Fibroblast of the conjunctiva (primary cell): ENCODE results near the gene CREB3L2.
"Not testable (repeated sequence)": the region's sequence is repeated elsewhere in the genome, so short reads cannot be mapped to it uniquely, and the experiment has no call there.

Experiments
- DNase-seq: peaks from one replicate; pipeline ENCODE4 v3.0.0-alpha.2; 2010; ENCODE audit warnings: low read depth

CREB3L2 gene

GRCh38 chr7:137968890-137969289 is 33.0 kb downstream of the CREB3L2 start:
- DNase-seq = no peak

- DNase-seq = not testable (repeated sequence)
Observed at GRCh38 chr7:137968339-137968738, 33.5 kb downstream of the CREB3L2 start.

DNA sequence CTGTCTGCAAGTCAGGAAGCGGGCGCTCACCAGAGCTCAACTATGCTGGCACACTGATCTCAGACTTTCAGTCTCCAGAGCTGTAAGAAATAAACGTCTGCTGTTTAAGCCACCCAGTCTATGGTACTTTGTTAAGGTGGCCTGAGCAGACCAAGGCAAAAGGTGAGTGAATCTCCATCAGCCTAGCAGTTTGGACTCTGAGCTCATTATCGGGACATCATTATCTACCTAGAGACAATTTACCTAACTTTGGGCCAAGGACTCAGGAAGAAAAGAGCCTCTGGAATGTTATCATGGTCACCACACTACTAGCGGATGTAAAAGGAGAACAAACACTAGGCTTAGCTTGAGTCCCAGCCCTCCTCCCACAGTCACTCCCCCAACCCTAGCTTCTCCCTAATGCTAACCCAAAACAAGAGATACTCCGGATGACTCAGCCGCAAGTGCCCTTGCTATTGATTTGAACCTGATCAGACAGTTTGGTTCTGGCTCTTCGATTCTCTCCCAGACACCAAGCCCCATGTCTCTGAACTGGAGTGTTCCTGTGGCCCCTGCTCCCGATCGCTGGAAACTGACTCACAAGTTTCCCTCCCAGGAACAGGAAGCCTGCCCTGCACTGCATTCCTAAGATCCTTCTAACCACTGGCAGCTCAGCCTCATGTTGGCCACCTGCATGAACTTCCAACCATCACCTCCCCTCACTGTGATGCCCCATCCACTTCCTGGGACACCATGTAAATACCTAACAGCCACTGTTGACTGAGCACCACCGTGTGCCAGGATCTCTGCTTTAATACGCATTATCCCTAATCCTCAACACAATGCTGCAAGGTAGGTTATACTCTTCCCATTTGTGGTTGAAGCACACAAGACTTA is 34.5 kb downstream of the CREB3L2 start:
- no peak for DNase-seq

DNA sequence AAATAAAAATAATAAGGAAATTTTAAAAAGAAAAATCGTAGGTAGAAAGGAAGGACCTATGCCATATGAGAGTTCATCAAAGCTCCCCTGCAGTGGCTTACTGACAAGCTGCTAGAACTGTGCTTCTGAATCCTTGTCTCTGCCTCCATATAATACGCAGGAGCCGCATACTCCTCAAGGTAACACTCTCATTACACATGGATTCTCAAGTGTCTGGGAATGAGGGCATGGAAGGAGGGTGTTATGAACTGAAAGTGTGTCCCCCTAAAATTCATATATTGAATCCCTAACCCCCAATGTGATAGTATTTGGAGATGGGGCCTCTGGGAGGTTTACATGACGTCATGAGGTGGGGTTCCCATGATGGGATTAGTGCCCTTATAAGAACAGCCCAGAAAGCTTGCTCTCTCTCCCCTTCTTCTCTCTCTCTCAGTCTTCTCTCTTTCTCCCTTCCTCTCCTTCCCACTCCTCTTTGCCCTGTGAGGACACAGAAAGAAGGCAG is 35.2 kb downstream of the CREB3L2 start:
- no peak for DNase-seq

DNA sequence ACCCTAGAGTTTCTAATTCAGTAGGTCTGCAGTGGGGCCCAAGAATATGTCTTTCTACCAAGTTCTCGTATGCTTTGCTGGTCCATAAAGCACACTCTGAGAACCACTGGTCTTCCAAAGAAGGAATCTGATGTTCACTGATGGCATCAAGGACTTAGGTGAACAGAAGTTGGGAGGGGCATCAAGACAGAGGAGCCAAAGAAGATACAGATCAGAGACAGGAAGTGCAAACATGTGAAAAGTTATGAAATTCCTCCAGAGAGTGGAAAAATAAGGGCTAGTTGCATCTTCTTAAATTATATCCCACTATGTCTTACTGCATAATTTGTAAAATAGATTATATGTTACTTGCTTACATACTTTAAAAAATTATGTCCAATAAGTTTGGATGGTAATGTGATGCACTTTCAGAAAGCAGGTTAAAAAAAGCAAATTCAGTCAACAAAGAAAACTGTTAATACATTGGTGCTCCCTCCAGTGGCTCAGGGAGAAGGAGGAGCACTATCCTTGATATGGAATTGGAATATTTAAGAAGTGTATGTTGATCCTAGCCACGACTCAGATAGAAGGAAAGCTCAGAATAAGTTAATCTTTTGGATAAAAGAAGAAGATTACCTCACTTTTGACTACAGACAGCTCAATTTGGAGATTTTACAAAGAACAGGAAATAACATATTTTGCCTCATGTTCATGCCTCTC is 35.8 kb downstream of the CREB3L2 start:
- no peak for DNase-seq

GRCh38 chr7:137964824-137965545 is 36.9 kb downstream of the CREB3L2 start:
- DNase-seq = no peak

DNA sequence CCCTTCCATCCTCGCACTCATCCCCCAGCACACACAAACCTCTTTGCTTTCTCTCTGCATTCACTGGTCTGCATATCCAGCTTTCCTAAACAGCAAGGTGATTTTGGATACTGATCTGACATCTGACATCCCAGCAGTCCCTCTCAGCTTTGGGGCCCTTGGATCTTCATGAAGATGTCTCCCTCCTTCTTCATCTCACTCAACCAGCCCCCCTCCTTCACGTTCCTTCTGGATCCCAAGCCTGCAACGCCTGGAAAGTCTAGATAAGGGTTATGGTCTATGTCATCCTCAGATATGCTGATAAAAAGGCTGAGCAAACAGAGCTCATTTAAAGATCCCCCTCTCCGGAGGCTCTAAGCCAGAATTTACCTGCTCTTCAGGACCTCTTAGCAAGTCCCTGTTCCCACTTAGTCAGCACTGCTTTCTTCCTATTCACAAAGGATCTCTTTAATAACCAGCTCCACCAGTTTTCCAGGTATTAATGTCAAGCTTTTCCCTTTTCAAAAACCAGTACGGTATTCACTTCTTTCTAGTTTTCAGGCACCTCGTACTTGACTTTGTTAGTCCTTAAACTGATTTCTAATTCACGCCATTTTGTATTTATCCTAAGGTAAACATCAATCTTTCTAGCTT is 38.9 kb downstream of the CREB3L2 start:
- DNase-seq = no peak

GRCh38 chr7:137962491-137962874 is 39.4 kb downstream of the CREB3L2 start:
- no peak for DNase-seq

GRCh38 chr7:137961200-137962177 is 40.4 kb downstream of the CREB3L2 start:
- no peak for DNase-seq

DNA sequence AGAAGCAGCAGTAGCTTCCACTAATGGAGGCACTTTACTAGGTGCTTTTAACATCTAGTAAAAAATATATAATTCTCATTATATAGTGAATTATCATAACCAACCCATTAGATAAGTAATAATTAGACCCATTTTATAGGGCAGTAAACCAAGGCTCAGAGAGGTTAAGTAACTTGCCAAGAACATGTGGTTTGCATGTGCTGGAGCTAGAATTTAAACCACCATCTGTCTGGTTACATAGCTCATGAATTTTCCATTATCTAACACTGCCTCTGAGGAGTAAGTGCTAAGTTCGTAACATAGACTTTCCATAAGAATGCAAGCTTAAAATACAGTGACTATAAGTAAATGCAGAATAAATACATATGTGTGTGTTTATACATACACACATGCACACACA is 41.9 kb downstream of the CREB3L2 start:
- DNase-seq = no peak

DNA sequence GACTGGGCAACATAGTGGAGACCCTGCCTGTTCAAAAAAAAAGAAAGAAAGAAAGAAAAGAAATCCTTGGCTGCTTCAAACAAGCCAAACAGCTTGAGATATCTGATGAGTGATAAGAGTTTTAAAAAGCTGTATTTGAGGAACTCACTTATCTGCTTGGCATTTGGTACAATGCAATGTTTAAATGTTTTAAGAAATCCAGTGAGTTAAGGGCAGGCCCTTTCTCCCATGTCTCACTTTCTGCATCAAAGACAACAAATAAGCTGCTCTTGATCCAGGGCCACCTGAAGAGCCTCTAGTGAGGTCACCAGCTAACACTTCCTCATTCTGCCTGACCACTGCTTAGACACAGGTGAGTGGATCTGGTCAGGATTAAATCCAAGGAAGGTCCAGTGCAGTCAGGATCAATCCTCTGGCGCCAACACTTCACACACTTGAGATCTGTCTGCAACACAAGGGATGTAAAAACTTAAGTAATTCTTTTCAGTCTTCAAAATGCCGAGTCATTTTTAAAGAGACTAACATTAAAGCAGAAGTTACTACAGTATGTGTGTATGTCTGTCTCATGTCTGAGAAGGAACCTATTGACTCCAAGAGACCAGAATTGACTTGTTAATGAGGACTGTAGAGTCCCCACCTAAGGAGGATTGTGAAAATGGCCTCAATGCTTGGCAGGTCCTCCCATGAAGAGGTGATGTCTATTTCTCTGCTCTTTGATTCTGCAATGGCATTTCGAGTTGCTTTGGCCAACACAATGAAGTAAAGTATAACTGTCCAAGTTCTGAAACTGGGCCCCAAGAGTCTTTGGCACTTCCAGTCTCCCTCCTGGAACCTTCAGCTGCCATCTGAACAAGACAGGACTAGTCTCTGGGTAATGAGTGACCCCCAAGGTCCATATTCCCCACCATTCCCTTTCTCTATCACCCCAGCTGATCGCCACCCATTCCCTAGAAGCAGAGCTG is 43.1 kb downstream of the CREB3L2 start:
- DNase-seq = no peak

DNA sequence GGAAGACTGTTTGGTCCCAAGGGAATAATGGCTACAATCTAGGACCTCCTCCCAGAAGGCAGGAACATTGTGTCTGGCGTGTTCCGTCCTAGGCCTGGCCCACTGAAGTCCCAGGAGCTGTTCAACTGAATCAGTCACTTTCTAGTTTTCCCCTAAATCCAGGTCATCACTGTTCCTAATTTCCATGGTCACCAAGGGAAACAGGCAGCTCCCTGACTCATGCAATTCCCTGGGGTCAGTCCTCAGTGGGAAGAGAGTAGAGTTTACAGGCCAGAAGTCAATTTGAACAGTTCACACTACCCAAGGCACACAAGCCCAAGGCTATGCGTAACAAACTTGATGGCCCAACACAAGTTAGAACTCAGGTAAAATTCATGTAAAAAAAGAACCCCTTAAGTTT is 44.0 kb downstream of the CREB3L2 start:
- DNase-seq = peak; percentile 59

DNA sequence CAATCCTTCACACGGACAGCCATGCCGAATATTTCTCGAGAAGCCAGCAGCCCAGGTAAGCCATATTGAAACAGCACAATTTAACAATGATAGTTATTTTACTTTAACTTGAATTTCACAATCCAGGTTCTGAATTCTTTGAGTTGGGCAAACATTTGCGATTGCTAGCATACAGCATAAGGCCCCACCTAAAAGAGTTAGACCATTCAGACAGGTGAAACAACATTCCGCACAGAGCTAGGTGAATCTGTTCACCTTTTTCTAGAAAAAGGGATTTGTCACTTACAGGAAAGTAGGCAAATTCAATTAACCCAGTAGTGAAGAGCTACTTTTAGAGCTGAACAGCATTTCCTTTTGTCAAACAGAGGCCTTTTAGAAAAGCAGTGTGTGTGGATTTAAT is 45.3 kb downstream of the CREB3L2 start:
- no peak for DNase-seq

GRCh38 chr7:137956183-137956582 is 45.7 kb downstream of the CREB3L2 start:
- no peak for DNase-seq

DNA sequence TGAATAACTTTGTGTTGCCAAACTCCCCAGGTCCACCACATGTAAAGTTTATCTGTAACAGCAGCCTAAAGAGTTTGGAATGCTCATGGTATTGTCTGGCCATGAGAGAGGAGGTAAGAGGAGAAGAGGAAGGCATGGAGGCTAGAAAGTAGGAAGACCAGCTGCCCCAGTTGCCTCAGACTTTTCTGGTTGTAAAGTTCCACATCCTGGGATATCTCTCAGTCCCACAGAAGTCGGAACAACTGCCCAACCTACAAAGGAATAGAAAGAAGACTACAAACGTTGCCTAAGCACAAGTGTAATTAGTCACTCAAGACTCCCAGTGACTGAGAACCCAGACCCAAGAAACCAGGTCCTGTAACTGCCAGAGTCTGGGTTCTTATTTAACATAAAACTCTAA is 47.3 kb downstream of the CREB3L2 start:
- DNase-seq = no peak

- DNase-seq = no peak
Observed at GRCh38 chr7:137953665-137954470, 48.0 kb downstream of the CREB3L2 start.

GRCh38 chr7:137953043-137953664 is 48.7 kb downstream of the CREB3L2 start:
- no peak for DNase-seq

- DNase-seq = no peak
Observed at GRCh38 chr7:137952426-137952805, 49.5 kb downstream of the CREB3L2 start.
